ENCODE results near the gene ARHGAP33.
"Not testable (repeated sequence)": the region's sequence is repeated elsewhere in the genome, so short reads cannot be mapped to it uniquely, and the experiment has no call there.

ARHGAP33 gene

DNA sequence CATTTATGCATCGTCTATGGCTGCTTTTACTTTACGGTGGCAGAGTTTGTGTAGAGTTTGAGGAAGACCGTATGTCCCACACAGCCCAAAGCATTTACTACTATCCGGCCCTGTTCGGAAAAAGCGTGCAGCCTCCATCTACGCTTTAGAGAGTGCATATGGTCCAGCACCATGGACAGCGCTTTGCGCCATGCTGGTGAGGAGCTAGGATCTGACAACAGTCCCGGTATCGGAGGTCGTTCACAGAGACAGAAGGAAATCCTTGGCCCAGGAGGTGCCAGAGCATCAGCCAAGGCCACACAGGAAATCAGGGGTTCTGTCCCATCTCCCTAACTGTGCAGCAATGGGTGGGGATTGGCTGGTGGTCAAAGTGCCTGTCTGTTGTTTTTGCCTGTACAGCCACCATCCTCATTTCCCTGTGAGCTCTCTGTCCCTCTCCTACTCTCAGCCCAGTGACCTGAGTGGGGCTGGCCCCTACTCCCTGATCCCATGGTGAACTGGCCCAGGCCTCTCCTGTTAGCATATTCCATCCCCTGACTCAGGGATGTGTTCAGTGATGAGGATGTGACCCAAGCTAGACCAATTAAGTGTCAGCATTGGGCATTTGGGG lies 53.4 kb downstream of the ARHGAP33 start:
- Histone ChIP-seq H3K4me3 (ENCODE audit: low read depth, low read length) (no peak overlapping the region), H3K27me3 (ENCODE audit: insufficient read depth, low read depth, severe bottlenecking) (no peaks in the 10 kb centered on the region), H3K36me3 (peaks cover 7% of the 10 kb centered on the region; the same call in 1 of the 2 replicates), H3K27ac (no peak overlapping the region), H3K9me3 (ENCODE audit: severe bottlenecking) (no peaks in the 10 kb centered on the region)
- TF ChIP-seq, protein P1, sequence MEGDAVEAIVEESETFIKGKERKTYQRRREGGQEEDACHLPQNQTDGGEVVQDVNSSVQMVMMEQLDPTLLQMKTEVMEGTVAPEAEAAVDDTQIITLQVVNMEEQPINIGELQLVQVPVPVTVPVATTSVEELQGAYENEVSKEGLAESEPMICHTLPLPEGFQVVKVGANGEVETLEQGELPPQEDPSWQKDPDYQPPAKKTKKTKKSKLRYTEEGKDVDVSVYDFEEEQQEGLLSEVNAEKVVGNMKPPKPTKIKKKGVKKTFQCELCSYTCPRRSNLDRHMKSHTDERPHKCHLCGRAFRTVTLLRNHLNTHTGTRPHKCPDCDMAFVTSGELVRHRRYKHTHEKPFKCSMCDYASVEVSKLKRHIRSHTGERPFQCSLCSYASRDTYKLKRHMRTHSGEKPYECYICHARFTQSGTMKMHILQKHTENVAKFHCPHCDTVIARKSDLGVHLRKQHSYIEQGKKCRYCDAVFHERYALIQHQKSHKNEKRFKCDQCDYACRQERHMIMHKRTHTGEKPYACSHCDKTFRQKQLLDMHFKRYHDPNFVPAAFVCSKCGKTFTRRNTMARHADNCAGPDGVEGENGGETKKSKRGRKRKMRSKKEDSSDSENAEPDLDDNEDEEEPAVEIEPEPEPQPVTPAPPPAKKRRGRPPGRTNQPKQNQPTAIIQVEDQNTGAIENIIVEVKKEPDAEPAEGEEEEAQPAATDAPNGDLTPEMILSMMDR (IDR thresholded peaks at IDR 0.05; ENCODE audit: low read depth, low read length), result no peak
- DNase-seq, result no peak

DNA sequence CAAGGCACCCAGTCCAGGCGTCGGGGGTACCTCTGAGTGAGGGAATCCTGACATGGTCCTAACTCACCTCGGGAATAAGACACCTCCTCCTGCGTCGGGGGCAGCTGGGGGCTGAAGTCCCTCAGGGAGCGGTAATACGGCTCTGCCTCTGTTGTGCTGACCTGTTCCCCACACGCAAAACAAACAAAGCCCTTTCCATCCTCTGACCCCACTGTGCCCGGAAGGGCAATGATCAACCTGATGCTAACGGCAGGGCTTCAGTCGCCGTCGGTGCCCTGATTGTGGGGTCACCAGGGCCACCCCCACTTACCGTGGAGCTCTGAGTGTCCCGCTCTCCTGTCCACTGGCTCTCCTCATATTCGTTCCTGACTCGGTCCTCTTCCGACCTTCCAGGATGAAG lies 55.6 kb downstream of the ARHGAP33 start:
- H3K27ac ChIP-seq, result no peak overlapping the region
- H3K9me3 ChIP-seq (ENCODE audit: severe bottlenecking), result no peaks in the 10 kb centered on the region
- peaks cover 7% of the 10 kb centered on the region; the same call in 1 of the 2 replicates for H3K36me3 ChIP-seq
- TF ChIP-seq, protein P1 (IDR thresholded peaks at IDR 0.05; ENCODE audit: low read depth, low read length), result no peak
- DNase-seq, result no peak
- H3K4me3 ChIP-seq (ENCODE audit: low read depth, low read length), result no peak overlapping the region
- H3K27me3 ChIP-seq (ENCODE audit: insufficient read depth, low read depth, severe bottlenecking), result no peaks in the 10 kb centered on the region

DNA sequence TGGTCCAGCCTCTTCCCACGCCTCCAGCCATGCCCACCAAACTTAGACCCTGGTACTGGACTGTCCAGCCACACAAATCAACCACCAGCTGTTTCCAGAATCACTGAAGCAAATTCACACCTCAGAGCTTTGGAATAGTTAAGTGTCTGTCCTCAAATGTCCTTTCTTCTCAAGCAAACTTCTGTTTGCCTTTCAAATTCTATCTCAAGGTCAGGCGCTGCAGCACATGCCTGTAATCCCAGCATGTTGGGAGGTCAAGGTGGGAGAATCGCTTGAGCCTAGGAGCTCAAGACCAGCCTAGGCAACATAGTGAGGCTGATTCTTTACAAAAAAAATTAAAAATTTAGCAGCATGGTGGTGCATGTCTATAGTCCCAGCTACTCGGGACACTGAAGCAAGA lies 56.7 kb downstream of the ARHGAP33 start:
- Histone ChIP-seq H3K36me3 (peaks cover 7% of the 10 kb centered on the region; the same call in 1 of the 2 replicates), H3K4me3 (ENCODE audit: low read depth, low read length) (no peak overlapping the region), H3K27ac (no peak overlapping the region), H3K27me3 (ENCODE audit: insufficient read depth, low read depth, severe bottlenecking) (no peaks in the 10 kb centered on the region), H3K9me3 (ENCODE audit: severe bottlenecking) (no peaks in the 10 kb centered on the region)
- TF ChIP-seq, protein P1 (IDR thresholded peaks at IDR 0.05; ENCODE audit: low read depth, low read length), result no peak
- DNase-seq, result no peak

DNA sequence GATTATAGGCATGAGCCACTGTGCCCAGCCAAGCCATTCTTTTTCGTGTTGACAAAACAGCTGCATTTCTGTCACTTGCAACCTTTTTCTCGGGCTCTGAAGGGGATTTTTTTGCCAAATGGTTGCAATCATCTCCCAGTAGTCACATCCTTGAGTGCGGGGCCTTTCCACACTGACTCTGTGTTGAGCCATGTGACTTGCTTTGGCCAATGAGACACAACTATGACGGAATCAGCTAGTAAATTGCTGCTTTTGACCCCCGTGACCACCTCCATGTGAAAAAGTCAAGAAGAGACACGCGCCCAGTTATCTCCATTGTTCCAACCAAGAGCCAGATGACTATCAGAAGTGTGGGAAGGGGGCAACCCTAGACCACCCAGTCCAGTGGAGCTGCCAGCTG lies 58.6 kb downstream of the ARHGAP33 start:
- no peaks in the 10 kb centered on the region for H3K27me3 ChIP-seq (ENCODE audit: insufficient read depth, low read depth, severe bottlenecking)

DNA sequence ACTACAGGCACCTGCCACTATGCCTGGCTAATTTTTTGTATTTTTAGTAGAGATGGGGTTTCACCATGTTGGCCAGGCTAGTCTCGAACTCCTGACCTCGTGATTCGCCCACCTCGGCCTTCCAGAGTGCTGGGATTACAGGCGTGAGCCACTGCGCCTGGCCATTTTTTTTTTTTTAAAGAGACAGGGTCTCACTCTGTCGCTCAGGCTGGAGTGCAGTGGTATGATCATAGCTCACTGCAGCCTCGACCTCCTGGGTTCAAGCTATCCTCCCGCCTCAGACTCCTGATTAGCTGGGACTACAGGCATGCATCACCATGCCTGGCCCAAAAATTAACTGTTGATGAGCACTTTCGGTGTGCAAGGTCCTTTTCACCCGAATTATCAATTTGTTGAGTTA lies 60.7 kb downstream of the ARHGAP33 start:
- H3K9me3 ChIP-seq (ENCODE audit: severe bottlenecking); H3K27me3 ChIP-seq (ENCODE audit: insufficient read depth, low read depth, severe bottlenecking); DNase-seq; H3K4me3 ChIP-seq (ENCODE audit: low read depth, low read length); H3K36me3 ChIP-seq: not testable (repeated sequence)
- peak overlapping the region; percentile 57 for H3K27ac ChIP-seq

More for the DNA sequence above, 58.6 kb downstream of the ARHGAP33 start:
- no peak for DNase-seq
- Histone ChIP-seq H3K9me3 (ENCODE audit: severe bottlenecking) (no peaks in the 10 kb centered on the region), H3K4me3 (ENCODE audit: low read depth, low read length) (no peak overlapping the region), H3K27ac (no peak overlapping the region), H3K36me3 (peaks cover 7% of the 10 kb centered on the region; the same call in 1 of the 2 replicates)
- TF ChIP-seq, protein P1 (IDR thresholded peaks at IDR 0.05; ENCODE audit: low read depth, low read length), result no peak
